Liver (tissue), 9 donors: ENCODE results near the gene SAMD14. TPM values are rescaled to one million over a fixed set of nuclear protein-coding genes. Genes with fewer than 3 reads are reported as not detected.

Experiments used
- DNase-seq: peaks from one replicate; pipeline ENCODE4 v3.0.0-alpha.2; 2017; ENCODE audit warnings: low spot score
- H3K27ac ChIP-seq, 2 donors: one replicate each; pipeline ENCODE4 v1.7.0; 2013; ENCODE audit warnings: inconsistent platforms in 2 of 2, low read length in 2 of 2, control low read depth in 1 of 2, low read depth in 1 of 2, mild to moderate bottlenecking in 1 of 2
- H3K27me3 ChIP-seq, 4 donors: one replicate each; pipeline versions ENCODE4 v1.6.1 to v1.7.0; 2013; ENCODE audit warnings: low read length in 3 of 4, inconsistent platforms in 1 of 4, mild to moderate bottlenecking in 1 of 4, moderate library complexity in 1 of 4; ENCODE audit not compliant: control insufficient read depth in 4 of 4, insufficient read depth in 4 of 4
- H3K36me3 ChIP-seq, 4 donors: one replicate each; pipeline versions ENCODE4 v1.6.1 to v1.7.0; 2013; ENCODE audit warnings: low read length in 3 of 4, mild to moderate bottlenecking in 3 of 4, low read depth in 1 of 4, moderate library complexity in 1 of 4; ENCODE audit not compliant: control insufficient read depth in 4 of 4, insufficient read depth in 3 of 4
- H3K4me1 ChIP-seq, 4 donors: one replicate each; pipeline versions ENCODE4 v1.6.1 to v1.7.0; 2013; ENCODE audit warnings: low read length in 3 of 4, mild to moderate bottlenecking in 3 of 4, moderate library complexity in 1 of 4; ENCODE audit not compliant: control insufficient read depth in 4 of 4, insufficient read depth in 4 of 4
- H3K4me3 ChIP-seq, 3 donors: one replicate each; pipeline versions ENCODE4 v1.6.1 to v1.7.0; 2013; ENCODE audit warnings: low read length in 3 of 3, control low read depth in 1 of 3, low read depth in 1 of 3, mild to moderate bottlenecking in 1 of 3
- H3K9ac ChIP-seq, 2 donors: one replicate each; pipeline ENCODE4 v1.7.0; 2013; ENCODE audit warnings: low read length in 2 of 2, mild to moderate bottlenecking in 2 of 2, moderate library complexity in 2 of 2, control low read depth in 1 of 2, low read depth in 1 of 2
- H3K9me3 ChIP-seq, 4 donors: one replicate each; pipeline versions ENCODE4 v1.6.1 to v1.7.0; 2013; ENCODE audit warnings: low read length in 3 of 4; ENCODE audit not compliant: control insufficient read depth in 4 of 4
- CTCF ChIP-seq: fragments of 150-350 bp; IDR thresholded peaks from 2 replicates; pipeline ENCODE4 v1.5.1; 2017; ENCODE audit warnings: improper control_type of control experiment, low read depth, low read length; ENCODE audit not compliant: missing input control
- EGR1 ChIP-seq, 2 donors: IDR thresholded peaks; 2 replicates each; pipeline ENCODE4 v1.6.1; 2016 to 2018; ENCODE audit warnings: antibody characterized with exemption in 2 of 2, low read depth in 2 of 2
- FOXA1 ChIP-seq: IDR thresholded peaks from 2 replicates; pipeline ENCODE4 v1.6.1; 2016; ENCODE audit warnings: antibody characterized with exemption
- FOXA2 ChIP-seq: IDR thresholded peaks from 2 replicates; pipeline ENCODE4 v1.6.1; 2016; ENCODE audit warnings: antibody characterized with exemption
- GABPA ChIP-seq, 2 donors: IDR thresholded peaks in 1 of 2; conservative IDR thresholded peaks in 1 of 2; 2 replicates each; pipeline ENCODE4 v1.6.1; 2016; ENCODE audit warnings: antibody characterized with exemption in 2 of 2, mild to moderate bottlenecking in 1 of 2, moderate library complexity in 1 of 2
- HNF4A ChIP-seq, 2 donors: conservative IDR thresholded peaks; 2 replicates each; pipeline ENCODE4 v1.6.1; 2016; ENCODE audit warnings: antibody characterized with exemption in 2 of 2, mild to moderate bottlenecking in 2 of 2
- HNF4G ChIP-seq: IDR thresholded peaks from 2 replicates; pipeline ENCODE4 v1.6.1; 2016; ENCODE audit warnings: antibody characterized with exemption
- JUND ChIP-seq, 2 donors: IDR thresholded peaks; 2 replicates each; pipeline ENCODE4 v1.6.1; 2016; ENCODE audit warnings: antibody characterized with exemption in 2 of 2
- MAX ChIP-seq: IDR thresholded peaks from 2 replicates; pipeline ENCODE4 v1.6.1; 2016; ENCODE audit warnings: antibody characterized with exemption
- NR2F2 ChIP-seq: IDR thresholded peaks from 2 replicates; pipeline ENCODE4 v1.6.1; 2016; ENCODE audit warnings: antibody characterized with exemption
- RAD21 ChIP-seq, 2 donors: IDR thresholded peaks; 2 replicates each; pipeline ENCODE4 v1.6.1; 2016; ENCODE audit warnings: antibody characterized with exemption in 2 of 2, mild to moderate bottlenecking in 2 of 2
- RXRA ChIP-seq, 2 donors: IDR thresholded peaks; 2 replicates each; pipeline ENCODE4 v1.6.1; 2017 to 2018; ENCODE audit warnings: antibody characterized with exemption in 2 of 2, mild to moderate bottlenecking in 1 of 2
- YY1 ChIP-seq: IDR thresholded peaks from 2 replicates; pipeline ENCODE4 v1.6.1; 2016; ENCODE audit warnings: antibody characterized with exemption, mild to moderate bottlenecking
- WGBS: extraction: QIAGEN DNeasy Blood & Tissue Kit; methylation state at CpG from one replicate; pipeline ENCODE4 v1.1.7; 2013; 5-methylcytosine and 5-hydroxymethylcytosine counted together
- polyA plus RNA-seq, 2 donors: library from polyadenylated mRNA; stranded (reverse) in 1 of 2; unstranded in 1 of 2; fragments of 200-250 nt in 1 of 2; fragments of >200 nt in 1 of 2; fragmentation: Nextera tagmentation in 1 of 2; extraction: Ambion mirVana in 1 of 2; gene quantifications; one replicate each; pipeline versions ENCODE4 v1.2.1 to v1.2.3, GENCODE V29; 2013 to 2015
- total RNA-seq, 2 donors: library from RNA; depleted of rRNA; stranded (reverse); fragments of >200 nt; gene quantifications; one replicate each; pipeline ENCODE4 v1.2.3, GENCODE V29; 2014
- TF ChIP-seq, protein P1 (sequence below): IDR thresholded peaks from 2 replicates; pipeline ENCODE4 v1.6.1; 2016; ENCODE audit warnings: antibody characterized with exemption
- TF ChIP-seq, protein P2 (sequence below): IDR thresholded peaks from 2 replicates; pipeline ENCODE4 v1.6.1; 2016; ENCODE audit warnings: antibody characterized with exemption, mild to moderate bottlenecking
- donor health status: healthy.
- donor health status: healthy.
- donor health status: healthy.
- donor health status: healthy.
- donor health status: healthy.

The SAMD14 gene
- total and polyA plus RNA-seq, 4 donors: 0.50 to 0.84 (median 0.67) TPM; not detected in 1

GRCh38 chr17:50139950-50140885 is 10.3 kb upstream of the SAMD14 start:
- Histone ChIP-seq H3K4me1 (peaks cover 9 to 23% (median 19%) of the 10 kb centered on the region in 4 donors), H3K27ac (no peak overlapping the region), H3K4me3 (no peak overlapping the region), H3K27me3 (no peaks in the 10 kb centered on the region), H3K9me3 (no peaks in the 10 kb centered on the region), H3K9ac (no peak overlapping the region), H3K36me3 (peaks cover 12 to 35% (median 25%) of the 10 kb centered on the region in 4 donors)
- 46% methylated on average over 19 of the region's 19 CpGs for WGBS
- DNase-seq: peak; percentile 87
- TF ChIP-seq CTCF (peak; percentile 91), RXRA (IDR thresholded peaks at IDR 0.05) (no peak), HNF4A (conservative IDR thresholded peaks at IDR 0.05) (peak in 1 of 2 donors; percentile 29), HNF4G (peak; percentile 6), RAD21 (IDR thresholded peaks at IDR 0.05) (peak; percentile 82 to 92), MAX (no peak)
- TF ChIP-seq, protein P1, sequence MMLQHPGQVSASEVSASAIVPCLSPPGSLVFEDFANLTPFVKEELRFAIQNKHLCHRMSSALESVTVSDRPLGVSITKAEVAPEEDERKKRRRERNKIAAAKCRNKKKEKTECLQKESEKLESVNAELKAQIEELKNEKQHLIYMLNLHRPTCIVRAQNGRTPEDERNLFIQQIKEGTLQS: no peak

GRCh38 chr17:50139185-50139783 is 9.3 kb upstream of the SAMD14 start:
- no peaks in the 10 kb centered on the region for H3K9me3 ChIP-seq
- H3K27me3 ChIP-seq: no peaks in the 10 kb centered on the region
- H3K36me3 ChIP-seq: peaks cover 12 to 38% (median 26%) of the 10 kb centered on the region in 4 donors
- no peak for DNase-seq
- H3K9ac ChIP-seq: no peak overlapping the region
- WGBS: 91% methylated on average over 15 of the region's 15 CpGs
- peaks cover 2 to 14% (median 10%) of the 10 kb centered on the region in 4 donors for H3K4me1 ChIP-seq
- no peak overlapping the region for H3K4me3 ChIP-seq
- no peak for TF ChIP-seq NR2F2
- no peak for TF ChIP-seq CTCF
- no peak for TF ChIP-seq HNF4A (conservative IDR thresholded peaks at IDR 0.05)
- no peak for TF ChIP-seq YY1
- TF ChIP-seq JUND (IDR thresholded peaks at IDR 0.05): no peak
- no peak for TF ChIP-seq FOXA1
- TF ChIP-seq, protein P2, sequence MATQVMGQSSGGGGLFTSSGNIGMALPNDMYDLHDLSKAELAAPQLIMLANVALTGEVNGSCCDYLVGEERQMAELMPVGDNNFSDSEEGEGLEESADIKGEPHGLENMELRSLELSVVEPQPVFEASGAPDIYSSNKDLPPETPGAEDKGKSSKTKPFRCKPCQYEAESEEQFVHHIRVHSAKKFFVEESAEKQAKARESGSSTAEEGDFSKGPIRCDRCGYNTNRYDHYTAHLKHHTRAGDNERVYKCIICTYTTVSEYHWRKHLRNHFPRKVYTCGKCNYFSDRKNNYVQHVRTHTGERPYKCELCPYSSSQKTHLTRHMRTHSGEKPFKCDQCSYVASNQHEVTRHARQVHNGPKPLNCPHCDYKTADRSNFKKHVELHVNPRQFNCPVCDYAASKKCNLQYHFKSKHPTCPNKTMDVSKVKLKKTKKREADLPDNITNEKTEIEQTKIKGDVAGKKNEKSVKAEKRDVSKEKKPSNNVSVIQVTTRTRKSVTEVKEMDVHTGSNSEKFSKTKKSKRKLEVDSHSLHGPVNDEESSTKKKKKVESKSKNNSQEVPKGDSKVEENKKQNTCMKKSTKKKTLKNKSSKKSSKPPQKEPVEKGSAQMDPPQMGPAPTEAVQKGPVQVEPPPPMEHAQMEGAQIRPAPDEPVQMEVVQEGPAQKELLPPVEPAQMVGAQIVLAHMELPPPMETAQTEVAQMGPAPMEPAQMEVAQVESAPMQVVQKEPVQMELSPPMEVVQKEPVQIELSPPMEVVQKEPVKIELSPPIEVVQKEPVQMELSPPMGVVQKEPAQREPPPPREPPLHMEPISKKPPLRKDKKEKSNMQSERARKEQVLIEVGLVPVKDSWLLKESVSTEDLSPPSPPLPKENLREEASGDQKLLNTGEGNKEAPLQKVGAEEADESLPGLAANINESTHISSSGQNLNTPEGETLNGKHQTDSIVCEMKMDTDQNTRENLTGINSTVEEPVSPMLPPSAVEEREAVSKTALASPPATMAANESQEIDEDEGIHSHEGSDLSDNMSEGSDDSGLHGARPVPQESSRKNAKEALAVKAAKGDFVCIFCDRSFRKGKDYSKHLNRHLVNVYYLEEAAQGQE: no peak
- TF ChIP-seq, protein P1: no peak
- no peak for TF ChIP-seq GABPA (IDR thresholded peaks at IDR 0.05 in 1 of 2, conservative IDR thresholded peaks at IDR 0.05 in 1 of 2)
- TF ChIP-seq FOXA2: no peak
- no peak for TF ChIP-seq EGR1 (IDR thresholded peaks at IDR 0.05; ENCODE audit: low read depth in 2 of 2)
- H3K27ac ChIP-seq: no peak overlapping the region
